Measurements from ENCODE around the gene MAPT.

The MAPT gene

DNA sequence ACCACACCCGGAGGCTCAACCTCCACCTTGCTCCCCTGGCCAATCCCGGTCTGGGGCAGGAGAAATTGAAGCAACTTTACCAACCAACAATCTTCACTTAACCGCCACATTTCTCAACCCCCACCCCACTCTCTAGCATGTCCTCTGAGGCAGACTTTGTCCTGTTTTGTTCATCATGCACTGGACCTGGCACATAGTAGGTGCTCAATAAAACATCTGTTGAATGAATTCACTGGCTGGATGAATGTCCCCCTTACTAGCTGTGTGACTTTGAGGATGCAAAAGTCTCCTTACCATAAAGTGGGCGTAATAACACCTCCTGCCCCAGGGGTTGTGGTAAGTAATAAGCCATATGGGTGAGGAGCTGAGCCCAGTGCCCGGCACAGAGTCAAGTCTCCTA lies 43.9 kb upstream of the MAPT start:
- H3K9me3 ChIP-seq, result no peaks in the 10 kb centered on the region
- no peak overlapping the region for H3K4me3 ChIP-seq (ENCODE audit: low read depth, low read length)
- peaks cover 3% of the 10 kb centered on the region; the same call in 1 of the 2 replicates for H3K27me3 ChIP-seq
- H3K36me3 ChIP-seq, result no peaks in the 10 kb centered on the region
- TF ChIP-seq, protein P1, sequence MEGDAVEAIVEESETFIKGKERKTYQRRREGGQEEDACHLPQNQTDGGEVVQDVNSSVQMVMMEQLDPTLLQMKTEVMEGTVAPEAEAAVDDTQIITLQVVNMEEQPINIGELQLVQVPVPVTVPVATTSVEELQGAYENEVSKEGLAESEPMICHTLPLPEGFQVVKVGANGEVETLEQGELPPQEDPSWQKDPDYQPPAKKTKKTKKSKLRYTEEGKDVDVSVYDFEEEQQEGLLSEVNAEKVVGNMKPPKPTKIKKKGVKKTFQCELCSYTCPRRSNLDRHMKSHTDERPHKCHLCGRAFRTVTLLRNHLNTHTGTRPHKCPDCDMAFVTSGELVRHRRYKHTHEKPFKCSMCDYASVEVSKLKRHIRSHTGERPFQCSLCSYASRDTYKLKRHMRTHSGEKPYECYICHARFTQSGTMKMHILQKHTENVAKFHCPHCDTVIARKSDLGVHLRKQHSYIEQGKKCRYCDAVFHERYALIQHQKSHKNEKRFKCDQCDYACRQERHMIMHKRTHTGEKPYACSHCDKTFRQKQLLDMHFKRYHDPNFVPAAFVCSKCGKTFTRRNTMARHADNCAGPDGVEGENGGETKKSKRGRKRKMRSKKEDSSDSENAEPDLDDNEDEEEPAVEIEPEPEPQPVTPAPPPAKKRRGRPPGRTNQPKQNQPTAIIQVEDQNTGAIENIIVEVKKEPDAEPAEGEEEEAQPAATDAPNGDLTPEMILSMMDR (IDR thresholded peaks at IDR 0.05; ENCODE audit: low read depth, low read length), result no peak
- H3K4me1 ChIP-seq, result no peaks in the 10 kb centered on the region
- no peak for DNase-seq

DNA sequence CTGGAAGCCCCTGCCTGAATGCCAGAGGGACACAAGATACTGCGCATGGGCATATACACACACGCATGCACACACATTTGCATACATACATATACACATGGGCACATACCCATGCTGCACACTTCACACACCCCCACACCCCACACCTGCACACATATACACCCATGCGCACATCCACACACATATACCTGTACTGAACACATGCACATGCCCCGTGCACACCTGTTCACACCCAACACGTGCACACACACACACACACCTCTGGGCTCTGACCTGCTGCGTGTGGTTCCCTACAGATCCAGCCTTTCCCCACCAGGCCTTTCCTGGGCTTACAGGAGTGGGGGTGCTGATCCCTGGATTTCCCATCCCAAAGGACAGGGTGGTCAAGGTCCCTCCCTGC lies 43.3 kb upstream of the MAPT start:
- Histone ChIP-seq H3K9me3 (no peaks in the 10 kb centered on the region), H3K27me3 (peaks cover 3% of the 10 kb centered on the region; the same call in 1 of the 2 replicates), H3K36me3 (no peaks in the 10 kb centered on the region), H3K4me3 (ENCODE audit: low read depth, low read length) (no peak overlapping the region), H3K4me1 (no peaks in the 10 kb centered on the region)
- TF ChIP-seq, protein P1 (IDR thresholded peaks at IDR 0.05; ENCODE audit: low read depth, low read length), result no peak
- no peak for DNase-seq

DNA sequence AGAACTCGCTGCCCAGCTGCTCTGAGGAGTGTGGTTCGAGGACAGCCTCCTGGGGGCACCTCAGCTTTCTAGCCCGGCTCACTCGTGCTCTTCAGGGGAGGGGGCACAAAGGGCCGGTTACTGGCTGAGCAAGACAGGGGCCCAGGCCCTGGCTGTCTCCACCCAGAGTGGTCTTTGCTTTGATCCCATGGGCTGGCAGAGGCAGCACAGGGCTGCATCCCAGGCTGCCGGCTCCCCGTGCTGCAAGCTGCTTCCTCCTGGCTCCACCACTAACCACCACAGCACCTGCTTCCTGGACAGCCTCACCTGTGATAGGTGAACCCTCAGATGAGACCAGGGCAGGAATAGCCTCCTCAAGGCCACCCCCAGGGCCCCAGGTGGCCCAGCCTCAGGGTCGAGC lies 42.9 kb upstream of the MAPT start:
- no peaks in the 10 kb centered on the region for H3K4me1 ChIP-seq
- TF ChIP-seq, protein P1 (IDR thresholded peaks at IDR 0.05; ENCODE audit: low read depth, low read length), result no peak
- no peaks in the 10 kb centered on the region for H3K36me3 ChIP-seq
- H3K27me3 ChIP-seq, result peaks cover 3% of the 10 kb centered on the region; the same call in 1 of the 2 replicates
- H3K4me3 ChIP-seq (ENCODE audit: low read depth, low read length), result no peak overlapping the region
- DNase-seq, result no peak
- no peaks in the 10 kb centered on the region for H3K9me3 ChIP-seq

DNA sequence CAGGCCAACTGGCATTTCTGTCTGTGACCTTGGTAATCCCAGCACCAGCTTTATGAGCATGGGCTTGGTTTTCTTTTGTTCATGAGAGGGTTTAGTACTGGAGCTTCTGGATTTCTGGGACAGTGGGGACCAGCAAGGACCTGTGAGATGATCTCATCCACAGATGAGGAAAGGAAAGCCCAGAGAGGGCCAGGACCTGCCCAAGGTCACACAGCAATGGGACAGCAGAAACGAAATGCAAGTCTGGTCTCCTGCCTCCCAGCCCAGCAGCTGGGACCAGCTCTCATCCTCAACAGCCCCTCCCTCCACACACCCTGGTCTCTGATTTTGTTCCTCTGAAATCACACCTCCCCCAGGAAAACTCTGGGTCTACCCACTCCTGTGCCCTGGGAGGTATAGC lies 42.5 kb upstream of the MAPT start:
- Histone ChIP-seq H3K27me3 (peaks cover 3% of the 10 kb centered on the region; the same call in 1 of the 2 replicates), H3K4me1 (no peaks in the 10 kb centered on the region), H3K4me3 (ENCODE audit: low read depth, low read length) (no peak overlapping the region), H3K36me3 (no peaks in the 10 kb centered on the region), H3K9me3 (no peaks in the 10 kb centered on the region)
- TF ChIP-seq, protein P1 (IDR thresholded peaks at IDR 0.05; ENCODE audit: low read depth, low read length), result no peak
- no peak for DNase-seq

DNA sequence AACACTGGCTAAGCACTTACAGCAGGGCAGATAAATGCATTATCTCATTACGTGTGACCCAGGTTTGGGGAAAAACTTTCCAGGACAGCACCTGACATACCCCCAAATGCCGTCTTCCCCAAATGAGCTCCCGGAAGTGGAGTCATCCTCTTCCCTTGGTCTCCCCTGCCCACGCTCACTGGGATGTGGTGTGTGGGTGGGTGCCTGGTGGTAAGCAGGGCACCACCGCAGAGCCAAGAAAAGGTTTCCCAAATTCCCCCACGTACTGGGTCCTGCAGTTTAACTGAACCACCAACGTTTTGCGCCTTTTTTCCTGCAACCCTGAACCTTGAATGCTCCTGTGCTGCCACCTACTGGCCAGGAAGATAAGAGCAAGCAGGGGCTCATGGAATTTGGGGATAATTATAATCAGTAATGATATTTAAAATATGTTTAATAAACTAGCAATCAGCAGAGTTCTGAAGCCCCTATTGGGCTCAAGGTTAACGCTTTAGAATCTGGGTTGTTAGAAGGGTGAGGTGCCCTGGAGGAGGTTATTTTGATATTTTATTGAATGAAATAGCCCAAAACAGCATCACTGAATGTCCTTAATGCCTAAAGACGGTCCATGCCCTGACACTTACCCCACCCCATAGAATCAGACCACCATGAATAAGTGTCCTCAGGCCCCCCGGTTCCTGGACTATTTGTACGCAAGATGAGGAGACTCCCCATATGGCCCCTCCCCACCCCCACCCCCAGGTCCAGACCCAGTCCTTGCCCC lies 41.6 kb upstream of the MAPT start:
- no peak overlapping the region for H3K4me3 ChIP-seq (ENCODE audit: low read depth, low read length)
- H3K36me3 ChIP-seq, result no peaks in the 10 kb centered on the region
- TF ChIP-seq, protein P1 (IDR thresholded peaks at IDR 0.05; ENCODE audit: low read depth, low read length), result peak; percentile 97
- no peaks in the 10 kb centered on the region for H3K4me1 ChIP-seq
- DNase-seq, result peak; percentile 74
- peaks cover 3% of the 10 kb centered on the region; the same call in 1 of the 2 replicates for H3K27me3 ChIP-seq
- H3K9me3 ChIP-seq, result no peaks in the 10 kb centered on the region

DNA sequence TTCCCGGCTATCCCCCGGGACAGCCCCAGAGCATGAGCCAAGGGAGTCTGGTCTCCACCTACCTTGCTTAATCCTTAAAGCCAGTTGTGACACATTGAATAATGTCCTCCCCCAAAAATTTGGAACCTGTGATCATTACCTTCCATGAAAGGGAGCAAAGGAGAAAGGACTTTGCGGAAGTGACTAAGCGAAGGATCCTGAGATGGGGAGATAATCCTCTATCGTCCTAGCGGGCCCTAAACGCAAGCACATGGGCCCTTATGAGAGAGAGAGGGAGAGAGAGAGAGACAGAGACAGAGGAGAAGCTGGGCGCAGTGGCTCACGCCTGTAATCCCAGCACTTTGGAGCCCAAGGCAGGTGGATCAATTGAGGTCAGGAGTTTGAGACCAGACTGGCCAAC lies 40.1 kb upstream of the MAPT start:
- Histone ChIP-seq H3K4me3 (ENCODE audit: low read depth, low read length) (no peak overlapping the region), H3K9me3 (no peaks in the 10 kb centered on the region), H3K4me1 (no peaks in the 10 kb centered on the region), H3K36me3 (no peaks in the 10 kb centered on the region), H3K27me3 (peaks cover 3% of the 10 kb centered on the region; the same call in 1 of the 2 replicates)
- TF ChIP-seq, protein P1 (IDR thresholded peaks at IDR 0.05; ENCODE audit: low read depth, low read length), result no peak
- DNase-seq, result no peak
